K562 (cell line): ENCODE results near the gene NCOA1. TPM values are rescaled to one million over a fixed set of nuclear protein-coding genes. Genes with fewer than 3 reads are reported as not detected.

Experiments used
- ATF4 ChIP-seq: fragments of 450-650 bp; formaldehyde crosslinking; IDR thresholded peaks from 2 replicates; pipeline ENCODE4 v1.4.0; 2022; ENCODE audit warnings: mild to moderate bottlenecking, moderate library complexity
- BHLHE40 ChIP-seq: IDR thresholded peaks from 2 replicates; pipeline ENCODE4 v1.6.1; 2011; ENCODE audit warnings: low read length, improper control_type of control experiment
- E2F6 ChIP-seq, 2 experiments: IDR thresholded peaks; 2 replicates each; pipeline ENCODE4 v1.6.1; 2011; ENCODE audit warnings: borderline replicate concordance in 1 of 2, control low read depth in 1 of 2, low read depth in 1 of 2, low read length in 1 of 2, mild to moderate bottlenecking in 1 of 2, mixed read lengths in 1 of 2, moderate library complexity in 1 of 2; ENCODE audit not compliant: insufficient read depth in 1 of 2, insufficient read length in 1 of 2, poor library complexity in 1 of 2, severe bottlenecking in 1 of 2; ENCODE audit errors: extremely low read depth in 1 of 2
- FIP1L1 ChIP-seq: fragments of 200-400 bp; formaldehyde crosslinking; IDR thresholded peaks from 2 replicates; pipeline ENCODE4 v1.6.1; 2018; ENCODE audit warnings: mild to moderate bottlenecking, low read depth, low read length; ENCODE audit not compliant: poor library complexity, severe bottlenecking
- HEY1 ChIP-seq: fragments of 250-450 bp; sonication (Bioruptor Pico); IDR thresholded peaks from 2 replicates; pipeline ENCODE4 v1.5.0; 2020; ENCODE audit warnings: mild to moderate bottlenecking, moderate library complexity, borderline replicate concordance
- NR1H2 ChIP-seq: sonication (generic); formaldehyde crosslinking; IDR thresholded peaks from 2 replicates; pipeline ENCODE4 v1.4.0; 2020; ENCODE audit warnings: mild to moderate bottlenecking, missing genetic modification reagents
- RAD21 ChIP-seq, 2 experiments: fragments of 250-450 bp in 1 of 2; fragments of 450-650 bp in 1 of 2; sonication (Bioruptor Pico) in 1 of 2; formaldehyde crosslinking in 1 of 2; IDR thresholded peaks in 1 of 2; conservative IDR thresholded peaks in 1 of 2; 2 replicates each; pipeline versions ENCODE4 v1.4.0 to v1.8.0; 2020 to 2022; ENCODE audit warnings: mild to moderate bottlenecking in 2 of 2, moderate library complexity in 1 of 2
- SMARCC2 ChIP-seq: fragments of 450-650 bp; IDR thresholded peaks from 2 replicates; pipeline ENCODE4 v1.6.1; 2017; ENCODE audit warnings: antibody characterized with exemption, moderate library complexity, mild to moderate bottlenecking, low read depth
- TAF7 ChIP-seq: fragments of 450-650 bp; IDR thresholded peaks from 2 replicates; pipeline ENCODE4 v1.6.1; 2016; ENCODE audit warnings: missing genetic modification characterization, missing compliant biosample characterization
- ZBTB7A ChIP-seq: IDR thresholded peaks from 2 replicates; pipeline ENCODE4 v1.6.1; 2011; ENCODE audit warnings: low read depth, mild to moderate bottlenecking, low read length, moderate library complexity, borderline replicate concordance; ENCODE audit not compliant: control insufficient read depth
- ZBTB8A ChIP-seq: fragments of 450-650 bp; IDR thresholded peaks from 2 replicates; pipeline ENCODE4 v1.6.1; 2018; ENCODE audit warnings: mild to moderate bottlenecking, moderate library complexity; ENCODE audit not compliant: partially characterized antibody
- polyA plus RNA-seq, 8 experiments: library from polyadenylated mRNA; depleted of rRNA in 4 of 8; stranded (reverse) in 5 of 8; unstranded in 3 of 8; fragments of >200 nt; fragmentation: Nextera tagmentation in 2 of 8; fragmentation: Illumina TruSeq in 1 of 8; extraction: Ambion mirVana in 2 of 8; extraction: Trizol in 1 of 8; gene quantifications; 2 replicates each; pipeline versions ENCODE4 v1.2.1 to v1.2.3, GENCODE V29; 2011 to 2014; ENCODE audit warnings: inconsistent platforms in 1 of 8, missing spikeins in 1 of 8
- total RNA-seq, 7 experiments: library from RNA; depleted of rRNA in 6 of 7; stranded (reverse); fragments of >200 nt in 6 of 7; fragmentation: Illumina TruSeq in 2 of 7; extraction: Trizol in 2 of 7; gene quantifications; 2 replicates each; pipeline versions ENCODE4 v1.2.1 to v1.2.3, GENCODE V29; 2011 to 2021; ENCODE audit warnings: low replicate concordance in 1 of 7
- TF ChIP-seq, protein P1 (sequence below), 2 experiments: fragments of 450-650 bp; conservative IDR thresholded peaks; 2 replicates each; pipeline ENCODE4 v1.6.1; 2017; ENCODE audit warnings: mild to moderate bottlenecking in 2 of 2, moderate library complexity in 2 of 2
- TF ChIP-seq, protein P2 (sequence below): fragments of 250-450 bp; sonication (Bioruptor Pico); IDR thresholded peaks from 2 replicates; pipeline ENCODE4 v1.4.0; 2020

NCOA1 gene
- total and polyA plus RNA-seq, 9 of the 15 experiments (the other 6 are each of a cell fraction or from before 2014, with no cell fraction given) = 4.9 to 25.7 (median 17.0) TPM

DNA sequence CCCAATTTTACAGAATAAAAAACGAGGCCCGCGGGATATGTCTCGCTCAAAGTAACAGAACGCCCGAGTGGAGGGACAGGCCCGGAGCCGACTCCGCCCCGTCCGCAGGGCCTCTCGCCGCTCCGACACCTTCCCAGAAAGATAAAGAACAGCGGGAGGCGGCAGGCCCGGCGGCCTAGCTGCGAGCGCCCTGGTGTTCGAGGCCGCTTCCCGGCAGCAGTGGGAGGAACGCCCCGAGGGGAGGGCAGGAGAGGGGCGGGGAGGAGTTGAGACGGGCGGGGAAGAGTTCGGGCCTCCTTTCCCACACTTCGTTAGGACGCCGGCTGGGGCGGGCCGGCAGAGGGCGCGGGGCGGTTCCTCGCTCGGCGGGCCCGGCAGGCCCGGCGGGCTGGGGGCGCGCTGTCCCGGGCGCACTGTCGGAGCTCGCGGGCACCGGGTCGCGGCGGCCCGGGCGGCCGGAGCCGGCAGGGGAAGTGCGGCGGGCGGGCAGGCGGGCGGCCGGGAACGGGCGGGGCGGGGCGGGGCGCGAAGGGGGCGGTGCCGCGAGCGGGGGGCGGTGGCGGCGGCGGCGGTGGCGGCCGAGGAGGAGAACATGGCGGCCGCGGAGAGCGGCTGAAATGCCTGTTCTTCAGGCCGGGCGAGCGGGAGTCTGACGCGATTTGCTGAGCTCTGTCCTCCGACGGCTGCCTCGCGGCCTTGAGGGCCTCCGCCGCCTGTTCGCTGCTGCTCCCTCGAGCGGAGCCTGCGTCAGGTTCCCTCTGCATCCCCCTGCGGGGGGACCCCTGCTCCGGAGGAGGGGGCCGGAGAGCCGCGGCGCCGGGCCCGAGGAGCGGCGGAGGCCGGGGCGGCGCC lies at the start of gene NCOA1 (continued):
- TF ChIP-seq RAD21 (CRISPR knock-in tag; conservative IDR thresholded peaks at IDR 0.05 in 1 of 2, IDR thresholded peaks at IDR 0.05 in 1 of 2) = peak in 1 of 2 experiments; percentile 31
- TF ChIP-seq ZBTB8A = no peak
- peak; percentile 73 to 87 for TF ChIP-seq E2F6 (IDR thresholded peaks at IDR 0.05; ENCODE audit: borderline replicate concordance in 1 of 2, extremely low read depth in 1 of 2, insufficient read depth in 1 of 2, insufficient read length in 1 of 2, low read depth in 1 of 2, low read length in 1 of 2, poor library complexity in 1 of 2, severe bottlenecking in 1 of 2)
- TF ChIP-seq, protein P1, sequence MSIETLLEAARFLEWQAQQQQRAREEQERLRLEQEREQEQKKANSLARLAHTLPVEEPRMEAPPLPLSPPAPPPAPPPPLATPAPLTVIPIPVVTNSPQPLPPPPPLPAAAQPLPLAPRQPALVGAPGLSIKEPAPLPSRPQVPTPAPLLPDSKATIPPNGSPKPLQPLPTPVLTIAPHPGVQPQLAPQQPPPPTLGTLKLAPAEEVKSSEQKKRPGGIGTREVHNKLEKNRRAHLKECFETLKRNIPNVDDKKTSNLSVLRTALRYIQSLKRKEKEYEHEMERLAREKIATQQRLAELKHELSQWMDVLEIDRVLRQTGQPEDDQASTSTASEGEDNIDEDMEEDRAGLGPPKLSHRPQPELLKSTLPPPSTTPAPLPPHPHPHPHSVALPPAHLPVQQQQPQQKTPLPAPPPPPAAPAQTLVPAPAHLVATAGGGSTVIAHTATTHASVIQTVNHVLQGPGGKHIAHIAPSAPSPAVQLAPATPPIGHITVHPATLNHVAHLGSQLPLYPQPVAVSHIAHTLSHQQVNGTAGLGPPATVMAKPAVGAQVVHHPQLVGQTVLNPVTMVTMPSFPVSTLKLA (conservative IDR thresholded peaks at IDR 0.05) = peak; percentile 17 to 71; a peak in 2 of 4 replicates
- no peak for TF ChIP-seq HEY1 (CRISPR knock-in tag)
- TF ChIP-seq BHLHE40 = peak; percentile 32; the same call in 1 of the 2 replicates
- TF ChIP-seq NR1H2 = no peak
- TF ChIP-seq ATF4 (CRISPR knock-in tag) = no peak
- TF ChIP-seq, protein P2, sequence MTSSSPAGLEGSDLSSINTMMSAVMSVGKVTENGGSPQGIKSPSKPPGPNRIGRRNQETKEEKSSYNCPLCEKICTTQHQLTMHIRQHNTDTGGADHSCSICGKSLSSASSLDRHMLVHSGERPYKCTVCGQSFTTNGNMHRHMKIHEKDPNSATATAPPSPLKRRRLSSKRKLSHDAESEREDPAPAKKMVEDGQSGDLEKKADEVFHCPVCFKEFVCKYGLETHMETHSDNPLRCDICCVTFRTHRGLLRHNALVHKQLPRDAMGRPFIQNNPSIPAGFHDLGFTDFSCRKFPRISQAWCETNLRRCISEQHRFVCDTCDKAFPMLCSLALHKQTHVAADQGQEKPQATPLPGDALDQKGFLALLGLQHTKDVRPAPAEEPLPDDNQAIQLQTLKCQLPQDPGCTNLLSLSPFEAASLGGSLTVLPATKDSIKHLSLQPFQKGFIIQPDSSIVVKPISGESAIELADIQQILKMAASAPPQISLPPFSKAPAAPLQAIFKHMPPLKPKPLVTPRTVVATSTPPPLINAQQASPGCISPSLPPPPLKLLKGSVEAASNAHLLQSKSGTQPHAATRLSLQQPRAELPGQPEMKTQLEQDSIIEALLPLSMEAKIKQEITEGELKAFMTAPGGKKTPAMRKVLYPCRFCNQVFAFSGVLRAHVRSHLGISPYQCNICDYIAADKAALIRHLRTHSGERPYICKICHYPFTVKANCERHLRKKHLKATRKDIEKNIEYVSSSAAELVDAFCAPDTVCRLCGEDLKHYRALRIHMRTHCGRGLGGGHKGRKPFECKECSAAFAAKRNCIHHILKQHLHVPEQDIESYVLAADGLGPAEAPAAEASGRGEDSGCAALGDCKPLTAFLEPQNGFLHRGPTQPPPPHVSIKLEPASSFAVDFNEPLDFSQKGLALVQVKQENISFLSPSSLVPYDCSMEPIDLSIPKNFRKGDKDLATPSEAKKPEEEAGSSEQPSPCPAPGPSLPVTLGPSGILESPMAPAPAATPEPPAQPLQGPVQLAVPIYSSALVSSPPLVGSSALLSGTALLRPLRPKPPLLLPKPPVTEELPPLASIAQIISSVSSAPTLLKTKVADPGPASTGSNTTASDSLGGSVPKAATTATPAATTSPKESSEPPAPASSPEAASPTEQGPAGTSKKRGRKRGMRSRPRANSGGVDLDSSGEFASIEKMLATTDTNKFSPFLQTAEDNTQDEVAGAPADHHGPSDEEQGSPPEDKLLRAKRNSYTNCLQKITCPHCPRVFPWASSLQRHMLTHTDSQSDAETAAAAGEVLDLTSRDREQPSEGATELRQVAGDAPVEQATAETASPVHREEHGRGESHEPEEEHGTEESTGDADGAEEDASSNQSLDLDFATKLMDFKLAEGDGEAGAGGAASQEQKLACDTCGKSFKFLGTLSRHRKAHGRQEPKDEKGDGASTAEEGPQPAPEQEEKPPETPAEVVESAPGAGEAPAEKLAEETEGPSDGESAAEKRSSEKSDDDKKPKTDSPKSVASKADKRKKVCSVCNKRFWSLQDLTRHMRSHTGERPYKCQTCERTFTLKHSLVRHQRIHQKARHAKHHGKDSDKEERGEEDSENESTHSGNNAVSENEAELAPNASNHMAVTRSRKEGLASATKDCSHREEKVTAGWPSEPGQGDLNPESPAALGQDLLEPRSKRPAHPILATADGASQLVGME = no peak
- TF ChIP-seq ZBTB7A = no peak
- TF ChIP-seq TAF7 (tag) = 0 out of 2 replicates have a peak, but pooled peaks have one; percentile 24
- no peak for TF ChIP-seq SMARCC2
- TF ChIP-seq FIP1L1 = peak; percentile 32
